Spleen (tissue), 11 donors: Measurements from ENCODE around the gene ADCY1. TPM values are rescaled to one million over a fixed set of nuclear protein-coding genes. Genes with fewer than 3 reads are reported as not detected.

ENCODE experiments used
- DNase-seq: peaks from one replicate; pipeline ENCODE4 v3.0.0-alpha.2; 2020
- H3K27ac ChIP-seq, 8 donors: fragments of 200-600 bp; sonication (generic) in 7 of 8; 1 replicate in 4 of 8; 2 replicates in 4 of 8; pipeline versions ENCODE4 v1.5.0 to v1.8.0; 2016 to 2021; ENCODE audit warnings: inconsistent platforms in 4 of 8, mild to moderate bottlenecking in 4 of 8, moderate library complexity in 1 of 8
- H3K27me3 ChIP-seq, 7 donors: fragments of 200-600 bp; sonication (generic) in 6 of 7; replicated peaks in 1 of 7; 1 replicate in 4 of 7; 2 replicates in 3 of 7; pipeline versions ENCODE4 v1.5.0 to v1.8.0; 2016 to 2021; ENCODE audit warnings: inconsistent platforms in 3 of 7, mild to moderate bottlenecking in 1 of 7
- H3K36me3 ChIP-seq, 6 donors: fragments of 200-600 bp; sonication (generic) in 5 of 6; 1 replicate in 4 of 6; 2 replicates in 2 of 6; pipeline versions ENCODE4 v1.5.0 to v1.8.0; 2016 to 2021; ENCODE audit warnings: inconsistent platforms in 2 of 6
- H3K4me1 ChIP-seq, 6 donors: fragments of 200-600 bp; sonication (generic) in 5 of 6; 1 replicate in 3 of 6; 2 replicates in 3 of 6; pipeline versions ENCODE4 v1.5.0 to v1.8.0; 2016 to 2021; ENCODE audit warnings: inconsistent platforms in 3 of 6
- H3K4me3 ChIP-seq, 8 donors: fragments of 200-600 bp; sonication (generic) in 7 of 8; 1 replicate in 4 of 8; 2 replicates in 4 of 8; pipeline versions ENCODE4 v1.5.0 to v1.8.0; 2016 to 2021; ENCODE audit warnings: inconsistent platforms in 4 of 8, mild to moderate bottlenecking in 4 of 8, moderate library complexity in 2 of 8
- H3K9me3 ChIP-seq, 8 donors: fragments of 200-600 bp; sonication (generic) in 7 of 8; 1 replicate in 4 of 8; 2 replicates in 4 of 8; pipeline versions ENCODE4 v1.5.0 to v1.8.0; 2016 to 2021; ENCODE audit warnings: inconsistent platforms in 4 of 8
- CTCF ChIP-seq, 11 experiments: fragments of 200-600 bp in 7 of 11; fragments of 450-650 bp in 4 of 11; sonication (generic) in 4 of 11; IDR thresholded peaks in 8 of 11; conservative IDR thresholded peaks in 3 of 11; 1 replicate in 7 of 11; 2 replicates in 4 of 11; pipeline versions ENCODE4 v1.4.0 to v1.8.0; 2016 to 2021; ENCODE audit warnings: antibody characterized with exemption in 11 of 11, inconsistent platforms in 4 of 11, mild to moderate bottlenecking in 1 of 11
- POLR2A ChIP-seq, 3 donors: fragments of 450-650 bp; IDR thresholded peaks; one replicate each; pipeline ENCODE4 v1.5.1; 2017; ENCODE audit warnings: antibody characterized with exemption in 3 of 3, mild to moderate bottlenecking in 1 of 3
- POLR2AphosphoS5 ChIP-seq, 3 donors: sonication (generic); formaldehyde crosslinking; IDR thresholded peaks; one replicate each; pipeline ENCODE4 v1.5.1; 2017; ENCODE audit warnings: antibody characterized with exemption in 3 of 3
- WGBS, 5 donors: extraction: QIAGEN DNeasy Blood & Tissue Kit in 3 of 5; methylation state at CpG; one replicate each; pipeline versions ENCODE4 v1.1.5 to v1.1.7; 2013 to 2018; 5-methylcytosine and 5-hydroxymethylcytosine counted together
- intact Hi-C: fragments of 100-400 bp; cut with DNase I; formaldehyde crosslinking; loops from one replicate; pipeline ENCODE4 v1.15.0; 2023; ENCODE audit warnings: low total_unique reads
- polyA plus RNA-seq, 3 donors: library from polyadenylated mRNA; stranded (reverse); fragments of 200-250 nt; gene quantifications; one replicate each; pipeline ENCODE4 v1.2.1, GENCODE V29; 2013
- total RNA-seq, 7 donors: library from RNA; depleted of rRNA in 3 of 7; stranded (reverse); fragments of >200 nt in 3 of 7; fragmentation: NEBNext Ultra II Directional in 4 of 7; extraction: Animal tissue kit (Norgen Biotek cat#: 25700) in 4 of 7; gene quantifications; one replicate each; pipeline versions ENCODE4 v1.1.0 to v1.2.1, GENCODE V29; 2016 to 2021
- donor health status: healthy with polysubstance abuse.
- donor health status: DM: no; HTN: no; CAD: no; lungs with moderate emphysema.
- donor health status: DM: no; HTN: no; CAD: no.
- donor health status: Bipolar disorder and iron deficiency.
- donor health status: healthy.
- donor health status: DM: no; HTN: no; CAD: no.
- donor health status: DM: yes; HTN: yes; CAD: no.

Gene ADCY1
- total and polyA plus RNA-seq, 10 donors, result 0.05 to 6.6 (median 1.8) TPM

GRCh38 chr7:45592230-45592991 lies 18.2 kb downstream of the ADCY1 start:
- intact Hi-C loops, result no loop called here
- 85 to 91% (median 90%) methylated on average over 21 to 24 of the region's 24 CpGs for WGBS, 5 donors
- no peaks in the 10 kb centered on the region for H3K4me1 ChIP-seq

GRCh38 chr7:45593121-45593541 lies 19.0 kb downstream of the ADCY1 start:
- peak; percentile 66 for DNase-seq
- WGBS, 5 donors, result 90 to 100% (median 95%) methylated on average over 4 to 12 of the region's 12 CpGs
- Histone ChIP-seq H3K9me3 (no peaks in the 10 kb centered on the region), H3K36me3 (no peaks in the 10 kb centered on the region), H3K27me3 (peaks cover 0 to 5% (median 0%) of the 10 kb centered on the region in 7 donors), H3K4me3 (no peak overlapping the region), H3K27ac (no peak overlapping the region), H3K4me1 (no peaks in the 10 kb centered on the region)
- intact Hi-C loops, result no loop called here
- no peak for TF ChIP-seq POLR2A (IDR thresholded peaks at IDR 0.05)
- no peak for TF ChIP-seq CTCF (IDR thresholded peaks at IDR 0.05 in 8 of 11, conservative IDR thresholded peaks at IDR 0.05 in 3 of 11)
- TF ChIP-seq POLR2AphosphoS5 (IDR thresholded peaks at IDR 0.05), result no peak

More at GRCh38 chr7:45592230-45592991, 18.2 kb downstream of the ADCY1 start:
- Histone ChIP-seq H3K9me3 (no peaks in the 10 kb centered on the region), H3K4me3 (no peak overlapping the region), H3K27me3 (peaks cover 0 to 5% (median 0%) of the 10 kb centered on the region in 7 donors), H3K27ac (no peak overlapping the region), H3K36me3 (no peaks in the 10 kb centered on the region)
- peak; percentile 68 for DNase-seq
- no peak for TF ChIP-seq POLR2A (IDR thresholded peaks at IDR 0.05)
- no peak for TF ChIP-seq POLR2AphosphoS5 (IDR thresholded peaks at IDR 0.05)
- TF ChIP-seq CTCF (IDR thresholded peaks at IDR 0.05 in 8 of 11, conservative IDR thresholded peaks at IDR 0.05 in 3 of 11), result no peak

- WGBS, 5 donors, result 91 to 95% (median 94%) methylated on average over 8 of the region's 8 CpGs
- H3K27ac ChIP-seq, result no peak overlapping the region
- H3K36me3 ChIP-seq, result no peaks in the 10 kb centered on the region
- no peak overlapping the region for H3K4me3 ChIP-seq
- H3K27me3 ChIP-seq, result peaks cover 0 to 5% (median 0%) of the 10 kb centered on the region in 7 donors
- H3K9me3 ChIP-seq, result no peaks in the 10 kb centered on the region
- intact Hi-C loops, result no loop called here
- TF ChIP-seq POLR2AphosphoS5 (IDR thresholded peaks at IDR 0.05) (no peak), POLR2A (IDR thresholded peaks at IDR 0.05) (no peak), CTCF (IDR thresholded peaks at IDR 0.05 in 8 of 11, conservative IDR thresholded peaks at IDR 0.05 in 3 of 11) (no peak)
- H3K4me1 ChIP-seq, result no peaks in the 10 kb centered on the region
- peak; percentile 45 for DNase-seq
Observed at GRCh38 chr7:45593877-45594276, 19.7 kb downstream of the ADCY1 start.

GRCh38 chr7:45594745-45595535 lies 20.8 kb downstream of the ADCY1 start:
- Histone ChIP-seq H3K9me3 (no peaks in the 10 kb centered on the region), H3K36me3 (no peaks in the 10 kb centered on the region), H3K4me3 (no peak overlapping the region), H3K4me1 (no peaks in the 10 kb centered on the region), H3K27ac (no peak overlapping the region), H3K27me3 (peaks cover 0 to 5% (median 0%) of the 10 kb centered on the region in 7 donors)
- intact Hi-C loops, result no loop called here
- WGBS, 5 donors, result 76 to 81% (median 78%) methylated on average over 7 of the region's 7 CpGs
- TF ChIP-seq POLR2A (IDR thresholded peaks at IDR 0.05), result no peak
- TF ChIP-seq CTCF (IDR thresholded peaks at IDR 0.05 in 8 of 11, conservative IDR thresholded peaks at IDR 0.05 in 3 of 11), result no peak
- DNase-seq, result peak; percentile 33
